Mesothelial cell of epicardium (in vitro differentiated cells): ENCODE data around the gene KLF13. TPM values are rescaled to one million over a fixed set of nuclear protein-coding genes. Genes with fewer than 3 reads are reported as not detected.

Experiments used
- DNase-seq, 2 experiments: peaks; one replicate each; pipeline ENCODE4 v3.0.0; 2021; ENCODE audit warnings: low spot score in 2 of 2; ENCODE audit not compliant: unreplicated experiment in 2 of 2
- H3K27ac Mint-ChIP-seq: 2 replicates; pipeline ENCODE4 v1.8.0; 2021; ENCODE audit warnings: mixed read lengths
- H3K27me3 Mint-ChIP-seq: 2 replicates; pipeline ENCODE4 v1.8.0; 2021; ENCODE audit warnings: low read depth, mixed read lengths
- H3K36me3 Mint-ChIP-seq: 2 replicates; pipeline ENCODE4 v1.8.0; 2021; ENCODE audit warnings: mixed read lengths
- H3K4me1 Mint-ChIP-seq: 2 replicates; pipeline ENCODE4 v1.8.0; 2021; ENCODE audit warnings: mixed read lengths
- H3K4me3 Mint-ChIP-seq: 2 replicates; pipeline ENCODE4 v1.8.0; 2021; ENCODE audit warnings: mild to moderate bottlenecking, moderate library complexity, mixed read lengths
- H3K9me3 Mint-ChIP-seq: 2 replicates; pipeline ENCODE4 v1.8.0; 2021; ENCODE audit warnings: mixed read lengths
- total RNA-seq: library from RNA; stranded (reverse); gene quantifications from 3 replicates; pipeline ENCODE4 v1.2.1, GENCODE V29; 2021
- TF ChIP-seq, protein P1 (sequence below): fragments of 200-600 bp; sonication (generic); IDR thresholded peaks from one replicate; pipeline ENCODE4 v1.5.0; 2021; ENCODE audit warnings: antibody characterized with exemption; ENCODE audit not compliant: unreplicated experiment

Gene KLF13
- total RNA-seq, 1 donor from 2014 or later: 28.1 TPM

DNA sequence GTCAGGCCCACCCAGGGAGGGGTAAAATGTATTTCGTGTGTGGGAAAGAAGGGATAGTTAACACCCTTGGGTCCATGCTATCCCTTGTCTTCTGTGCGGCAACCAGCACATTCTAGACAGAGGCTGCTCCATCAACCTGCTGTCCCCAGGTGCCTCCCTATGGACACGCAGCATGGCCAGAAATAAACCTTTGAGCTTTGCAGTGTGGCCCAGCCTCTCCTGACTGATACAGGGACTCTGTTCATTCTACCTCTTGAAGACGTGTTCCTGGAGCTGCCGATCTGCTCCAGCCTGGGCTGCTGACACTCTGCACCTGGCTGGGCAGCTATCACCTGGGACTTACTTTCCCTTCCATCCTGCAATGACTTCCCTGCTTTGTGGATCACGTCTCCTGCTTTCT lies 4.1 kb upstream of the KLF13 start:
- H3K9me3 Mint-ChIP-seq: peaks cover 5% of the 10 kb centered on the region
- H3K4me1 Mint-ChIP-seq: peaks cover 15% of the 10 kb centered on the region
- no peaks in the 10 kb centered on the region for H3K36me3 Mint-ChIP-seq
- DNase-seq: no peak
- TF ChIP-seq, protein P1, sequence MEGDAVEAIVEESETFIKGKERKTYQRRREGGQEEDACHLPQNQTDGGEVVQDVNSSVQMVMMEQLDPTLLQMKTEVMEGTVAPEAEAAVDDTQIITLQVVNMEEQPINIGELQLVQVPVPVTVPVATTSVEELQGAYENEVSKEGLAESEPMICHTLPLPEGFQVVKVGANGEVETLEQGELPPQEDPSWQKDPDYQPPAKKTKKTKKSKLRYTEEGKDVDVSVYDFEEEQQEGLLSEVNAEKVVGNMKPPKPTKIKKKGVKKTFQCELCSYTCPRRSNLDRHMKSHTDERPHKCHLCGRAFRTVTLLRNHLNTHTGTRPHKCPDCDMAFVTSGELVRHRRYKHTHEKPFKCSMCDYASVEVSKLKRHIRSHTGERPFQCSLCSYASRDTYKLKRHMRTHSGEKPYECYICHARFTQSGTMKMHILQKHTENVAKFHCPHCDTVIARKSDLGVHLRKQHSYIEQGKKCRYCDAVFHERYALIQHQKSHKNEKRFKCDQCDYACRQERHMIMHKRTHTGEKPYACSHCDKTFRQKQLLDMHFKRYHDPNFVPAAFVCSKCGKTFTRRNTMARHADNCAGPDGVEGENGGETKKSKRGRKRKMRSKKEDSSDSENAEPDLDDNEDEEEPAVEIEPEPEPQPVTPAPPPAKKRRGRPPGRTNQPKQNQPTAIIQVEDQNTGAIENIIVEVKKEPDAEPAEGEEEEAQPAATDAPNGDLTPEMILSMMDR: no peak
- H3K27ac Mint-ChIP-seq: no peak overlapping the region
- peaks cover 14% of the 10 kb centered on the region for H3K27me3 Mint-ChIP-seq
- H3K4me3 Mint-ChIP-seq: no peak overlapping the region

DNA sequence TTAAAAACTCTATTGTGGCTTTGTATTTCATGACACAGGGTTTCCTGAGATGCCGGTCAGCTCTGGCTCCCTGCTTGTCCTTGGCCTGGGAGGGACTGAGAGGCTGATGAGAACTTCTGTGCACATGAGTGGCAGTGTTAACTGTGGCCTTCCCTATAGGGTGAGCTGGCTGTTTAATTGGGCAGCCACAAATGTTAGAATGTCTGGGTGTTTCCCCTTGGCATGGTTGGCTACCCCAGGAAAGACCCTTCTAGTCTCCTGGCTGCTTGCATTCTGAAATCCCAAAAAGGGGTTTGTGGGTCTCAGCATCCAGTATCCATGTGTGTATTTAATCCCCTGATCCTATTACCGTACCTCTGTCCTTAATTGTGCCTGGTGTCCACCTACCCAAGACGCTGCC lies 3.0 kb upstream of the KLF13 start:
- TF ChIP-seq, protein P1: no peak
- peaks cover 9% of the 10 kb centered on the region for H3K4me1 Mint-ChIP-seq
- H3K27ac Mint-ChIP-seq: no peak overlapping the region
- peaks cover 14% of the 10 kb centered on the region for H3K27me3 Mint-ChIP-seq
- no peaks in the 10 kb centered on the region for H3K36me3 Mint-ChIP-seq
- H3K9me3 Mint-ChIP-seq: peaks cover 5% of the 10 kb centered on the region
- H3K4me3 Mint-ChIP-seq: no peak overlapping the region
- no peak for DNase-seq

DNA sequence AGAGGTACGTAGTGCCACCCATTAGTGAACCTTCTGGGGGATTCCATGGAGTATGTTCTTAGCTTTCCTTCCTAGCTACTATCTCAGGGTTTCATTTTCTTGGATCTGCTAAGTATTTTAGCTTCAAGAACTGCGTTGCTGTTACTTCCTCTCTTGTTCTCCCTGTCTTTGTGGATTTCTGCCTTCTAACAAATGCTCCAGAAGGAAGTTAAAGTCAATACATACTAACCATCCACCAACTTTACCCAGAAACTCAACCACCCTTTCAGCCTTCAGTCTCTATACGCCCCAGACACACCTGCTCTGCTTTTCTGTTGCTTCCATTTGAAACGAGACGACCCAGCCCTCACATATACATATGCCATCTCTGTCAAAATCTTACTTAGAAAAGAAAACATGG lies 2.4 kb upstream of the KLF13 start:
- TF ChIP-seq, protein P1: no peak
- no peaks in the 10 kb centered on the region for H3K36me3 Mint-ChIP-seq
- H3K9me3 Mint-ChIP-seq: peaks cover 5% of the 10 kb centered on the region
- peak overlapping the region; percentile 79 for H3K4me3 Mint-ChIP-seq
- DNase-seq: no peak
- H3K4me1 Mint-ChIP-seq: peaks cover 15% of the 10 kb centered on the region
- H3K27me3 Mint-ChIP-seq: peaks cover 13% of the 10 kb centered on the region
- H3K27ac Mint-ChIP-seq: no peak overlapping the region

DNA sequence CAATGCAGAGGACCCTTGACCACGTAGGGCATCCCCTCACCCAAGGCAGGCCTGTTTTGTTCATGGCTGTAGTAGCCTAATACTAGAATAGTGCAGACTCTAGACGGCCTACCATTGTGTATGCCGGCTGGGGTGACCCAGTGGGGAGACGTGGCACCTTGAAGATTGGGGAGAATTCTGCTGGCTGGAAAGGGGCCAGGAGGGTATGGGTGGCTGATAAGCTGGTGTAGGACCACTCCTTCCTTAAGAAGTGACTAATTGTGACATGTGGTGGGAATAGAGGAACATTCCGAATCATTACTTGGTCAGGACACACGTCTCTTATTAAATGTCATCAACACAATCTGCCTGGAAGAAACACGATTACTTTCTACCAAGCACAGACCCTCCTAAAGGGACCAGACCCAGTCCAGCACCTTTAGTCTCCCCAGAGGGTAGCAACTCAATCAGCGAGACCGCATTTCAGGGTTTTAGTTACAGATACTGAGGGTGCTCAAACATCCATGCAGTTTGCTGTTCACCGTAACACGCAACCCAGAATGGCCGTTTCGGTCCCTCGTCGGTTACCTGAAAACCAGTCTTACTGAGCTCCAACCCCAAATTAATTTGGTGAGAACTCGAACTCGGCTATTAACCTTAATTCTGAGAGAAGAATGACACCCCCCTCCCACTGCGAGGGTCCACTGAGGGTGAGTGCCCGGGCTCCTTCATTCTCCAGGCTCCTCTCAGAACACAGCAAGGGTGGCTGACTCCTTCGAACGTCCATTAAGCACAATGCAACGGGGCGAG lies 1.6 kb upstream of the KLF13 start:
- Mint-ChIP-seq H3K27me3 (peaks cover 10% of the 10 kb centered on the region), H3K36me3 (no peaks in the 10 kb centered on the region), H3K9me3 (peaks cover 5% of the 10 kb centered on the region), H3K4me1 (peaks cover 21% of the 10 kb centered on the region), H3K4me3 (peak overlapping the region; percentile 79), H3K27ac (peak overlapping the region; percentile 87)
- TF ChIP-seq, protein P1: no peak
- DNase-seq: no peak

DNA sequence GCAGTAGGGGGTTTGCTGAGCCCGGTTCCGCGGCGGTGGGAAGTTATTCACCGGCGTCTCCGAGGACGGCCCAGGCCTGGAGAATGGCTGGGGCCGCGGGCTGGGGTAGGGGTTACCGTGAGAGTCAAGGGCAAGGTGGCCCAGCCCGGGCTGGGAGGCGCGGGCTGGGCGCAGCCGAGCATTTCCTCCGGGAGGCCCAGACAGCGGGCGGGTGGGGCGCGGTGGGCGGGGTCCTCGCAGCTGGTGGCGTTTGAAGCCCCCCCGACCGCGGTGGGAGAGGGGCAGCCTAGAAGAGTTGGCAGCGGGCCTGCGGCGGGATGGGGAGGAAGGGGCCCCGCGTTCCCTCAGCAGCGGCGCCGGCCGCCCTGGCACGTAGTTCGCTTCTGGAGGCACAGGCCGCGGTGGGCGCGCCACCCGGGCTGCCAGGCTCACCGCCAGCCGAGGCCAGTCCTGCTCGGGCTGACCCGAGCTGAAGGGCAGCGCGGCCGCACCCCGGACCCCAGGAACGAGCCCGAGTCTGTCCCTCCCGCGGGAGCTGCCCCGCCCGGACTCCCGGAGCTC lies 960 bp upstream of the KLF13 start:
- TF ChIP-seq, protein P1: no peak
- H3K27me3 Mint-ChIP-seq: peaks cover 5% of the 10 kb centered on the region
- H3K4me3 Mint-ChIP-seq: peak overlapping the region; percentile 79
- H3K27ac Mint-ChIP-seq: peak overlapping the region; percentile 87
- H3K4me1 Mint-ChIP-seq: peaks cover 21% of the 10 kb centered on the region
- peaks cover 5% of the 10 kb centered on the region for H3K9me3 Mint-ChIP-seq
- H3K36me3 Mint-ChIP-seq: no peaks in the 10 kb centered on the region
- DNase-seq: peak; percentile 57 to 75
